Heart right ventricle (tissue), 16 donors: ENCODE results near the gene PLAAT3. TPM values are rescaled to one million over a fixed set of nuclear protein-coding genes. Genes with fewer than 3 reads are reported as not detected.
A peak's percentile ranks its signal among the peaks of the same experiment; 100 is the strongest.

ENCODE experiments used
- ATAC-seq, 8 donors: fragments of 200-7000 bp; cut with Tn5 transposase; one replicate each; pipeline ENCODE4 v1.9.1; 2020; ENCODE audit warnings: mild to moderate bottlenecking in 8 of 8, moderate library complexity in 8 of 8, moderate number of reproducible peaks in 1 of 8
- DNase-seq, 2 donors: peaks; one replicate each; pipeline ENCODE4 v3.0.0-alpha.2; 2020
- H3K27ac ChIP-seq, 10 donors: fragments of 200-600 bp; sonication (generic) in 2 of 10; one replicate each; pipeline versions ENCODE4 v1.5.0 to v1.8.0; 2020 to 2022; ENCODE audit warnings: mild to moderate bottlenecking in 3 of 10
- H3K27me3 ChIP-seq, 7 donors: fragments of 200-600 bp; one replicate each; pipeline ENCODE4 v1.8.0; 2021 to 2022; ENCODE audit warnings: mild to moderate bottlenecking in 2 of 7
- H3K36me3 ChIP-seq, 9 donors: fragments of 200-600 bp; sonication (generic) in 1 of 9; one replicate each; pipeline versions ENCODE4 v1.5.0 to v1.8.0; 2020 to 2022; ENCODE audit warnings: mild to moderate bottlenecking in 2 of 9
- H3K4me1 ChIP-seq, 9 donors: fragments of 200-600 bp; sonication (generic) in 1 of 9; one replicate each; pipeline versions ENCODE4 v1.5.0 to v1.8.0; 2020 to 2022; ENCODE audit warnings: mild to moderate bottlenecking in 4 of 9
- H3K4me3 ChIP-seq, 10 donors: fragments of 200-600 bp; sonication (generic) in 2 of 10; one replicate each; pipeline versions ENCODE4 v1.5.0 to v1.8.0; 2020 to 2022; ENCODE audit warnings: mild to moderate bottlenecking in 7 of 10, moderate library complexity in 2 of 10
- H3K9me3 ChIP-seq, 11 donors: fragments of 200-600 bp in 10 of 11; sonication (generic) in 2 of 11; one replicate each; pipeline versions ENCODE4 v1.5.0 to v1.8.0; 2013 to 2022; ENCODE audit warnings: mild to moderate bottlenecking in 2 of 11, control low read depth in 1 of 11, moderate library complexity in 1 of 11
- CTCF ChIP-seq, 9 donors: fragments of 200-600 bp; sonication (generic) in 2 of 9; IDR thresholded peaks; one replicate each; pipeline versions ENCODE4 v1.5.0 to v1.8.0; 2021 to 2022; ENCODE audit warnings: antibody characterized with exemption in 9 of 9, mild to moderate bottlenecking in 5 of 9, moderate library complexity in 1 of 9
- WGBS, 2 donors: extraction: QIAGEN DNeasy Blood & Tissue Kit; methylation state at CpG; one replicate each; pipeline ENCODE4 v1.1.7; 2013; ENCODE audit warnings: inconsistent platforms in 1 of 2; 5-methylcytosine and 5-hydroxymethylcytosine counted together
- intact Hi-C, 10 donors: fragments of 100-400 bp; cut with DNase I; formaldehyde crosslinking; loops; one replicate each; pipeline versions ENCODE4 v1.11.1 to v1.14.2; 2022
- polyA plus RNA-seq, 2 donors: library from polyadenylated mRNA; stranded (reverse); fragments of 200-250 nt; gene quantifications; one replicate each; pipeline ENCODE4 v1.2.3, GENCODE V29; 2013
- total RNA-seq, 10 donors: library from RNA; stranded (reverse); fragmentation: NEBNext Ultra II Directional in 3 of 10; extraction: Animal tissue kit (Norgen Biotek cat#: 25700) in 3 of 10; gene quantifications; one replicate each; pipeline versions ENCODE4 v1.2.1 to v1.2.4, GENCODE V29; 2021 to 2023
- donor health status: Arrhythmogenic right ventricular cardiomyopathy.
- donor health status: ischemic (EF 13 %, LVEDD 7.1; RV severe dilation, severe dysfunction).
- donor health status: healthy with polysubstance abuse.
- donor health status: DM: no; HTN: yes; CAD: no.
- donor health status: DM: no; HTN: no; CAD: no.
- donor health status: ischemic (EF 25% LVEDD 6.9; RV normal size, moderate dysfunction).
- donor health status: ischemic (EF 25% LVEDD 5.7; RV mildly dilated, moderate dysfunction).
- donor health status: healthy.
- donor health status: DM: yes; HTN: yes; CAD: no.
- donor health status: Ischemic cardiomyopathy.
- donor health status: ischemic (EF 35%, LVEDD 5.7; RV mildly dilated, moderate dysfunction).
- donor health status: nonischemic (EF 11% LVEDD 7.7; RV severe dilation, severe dysfunction).
- donor health status: DM: yes; HTN: yes; CAD: no.
- donor health status: PGD.
- donor health status: ischemic (EF 29% LVEDD 5.4; RV normal size, mild dysfunction).
- donor health status: nonischemic (EF 23%, LVEDD 6.1; RV moderate dilation, normal function).

Gene PLAAT3
- total and polyA plus RNA-seq, 12 donors = 82.8 to 211 (median 137) TPM

GRCh38 chr11:63556404-63557013 lies 57.7 kb downstream of the PLAAT3 start:
- no peak overlapping the region for H3K27ac ChIP-seq
- peaks cover 0 to 37% (median 0%) of the 10 kb centered on the region in 9 donors for H3K4me1 ChIP-seq
- H3K4me3 ChIP-seq = no peak overlapping the region
- H3K27me3 ChIP-seq = peaks cover 0 to 2% (median 0%) of the 10 kb centered on the region in 7 donors
- no peak for TF ChIP-seq CTCF (IDR thresholded peaks at IDR 0.05)
- ATAC-seq (no peak), DNase-seq (no peak)
- H3K36me3 ChIP-seq = no peaks in the 10 kb centered on the region
- WGBS, 2 donors = 67 to 71% methylated on average over 7 of the region's 7 CpGs
- intact Hi-C loops = no loop called here
- no peaks in the 10 kb centered on the region for H3K9me3 ChIP-seq

GRCh38 chr11:63554877-63555223 lies 59.4 kb downstream of the PLAAT3 start:
- no peak for ATAC-seq
- TF ChIP-seq CTCF (IDR thresholded peaks at IDR 0.05) = no peak
- peaks cover 0 to 24% (median 0%) of the 10 kb centered on the region in 9 donors for H3K4me1 ChIP-seq
- intact Hi-C loops = no loop called here
- H3K36me3 ChIP-seq = no peaks in the 10 kb centered on the region
- WGBS, 2 donors = 58 to 63% methylated on average over 4 of the region's 4 CpGs
- DNase-seq = no peak
- H3K9me3 ChIP-seq = no peaks in the 10 kb centered on the region
- H3K27me3 ChIP-seq = peaks cover 0 to 2% (median 0%) of the 10 kb centered on the region in 7 donors
- no peak overlapping the region for H3K4me3 ChIP-seq
- peak overlapping the region in 2 of 10 donors; percentile 29 to 77 for H3K27ac ChIP-seq

- H3K27me3 ChIP-seq = peaks cover 0 to 2% (median 0%) of the 10 kb centered on the region in 7 donors
- ATAC-seq (no peak), DNase-seq (no peak)
- 59 to 60% methylated on average over 8 of the region's 8 CpGs for WGBS, 2 donors
- no peak for TF ChIP-seq CTCF (IDR thresholded peaks at IDR 0.05)
- H3K36me3 ChIP-seq = no peaks in the 10 kb centered on the region
- peaks cover 0 to 24% (median 0%) of the 10 kb centered on the region in 9 donors for H3K4me1 ChIP-seq
- intact Hi-C loops = no loop called here
- H3K9me3 ChIP-seq = no peaks in the 10 kb centered on the region
- H3K27ac ChIP-seq = peak overlapping the region in 1 of 10 donors; percentile 77
- H3K4me3 ChIP-seq = no peak overlapping the region
These were observed 60.5 kb downstream of the PLAAT3 start for GRCh38 chr11:63553759-63554158.

- ATAC-seq (no peak), DNase-seq (no peak)
- peaks cover 0 to 2% (median 0%) of the 10 kb centered on the region in 7 donors for H3K27me3 ChIP-seq
- H3K4me3 ChIP-seq = no peak overlapping the region
- TF ChIP-seq CTCF (IDR thresholded peaks at IDR 0.05) = no peak
- H3K4me1 ChIP-seq = peaks cover 0 to 24% (median 0%) of the 10 kb centered on the region in 9 donors
- peak overlapping the region in 1 of 10 donors; percentile 77 for H3K27ac ChIP-seq
- intact Hi-C loops = no loop called here
- WGBS, 2 donors = 89 to 93% methylated on average over 7 of the region's 7 CpGs
- no peaks in the 10 kb centered on the region for H3K36me3 ChIP-seq
- H3K9me3 ChIP-seq = no peaks in the 10 kb centered on the region
These were observed 61.3 kb downstream of the PLAAT3 start for GRCh38 chr11:63552921-63553320.
